ENCODE data around the gene ZBTB3. TPM values are rescaled to one million over a fixed set of nuclear protein-coding genes. Genes with fewer than 3 reads are reported as not detected.

ZBTB3 gene
- total and polyA plus RNA-seq, 2 of the 13 experiments (the other 11 are each of a cell fraction or from before 2014, with no cell fraction given): 3.4 to 5.2 TPM

- ATAC-seq: no peak
- no TSS peak for BruUV-seq (replicated peaks)
- TF ChIP-seq CCAR2 (optimal IDR thresholded peaks at IDR 0.05; ENCODE audit: low read depth, low read length) (no peak), ZNF781 (CRISPR knock-in tag; IDR thresholded peaks at IDR 0.05; ENCODE audit: borderline replicate concordance, not compliant biosample characterization) (no peak), ONECUT2 (CRISPR knock-in tag; IDR thresholded peaks at IDR 0.05) (no peak), MED8 (CRISPR knock-in tag; IDR thresholded peaks at IDR 0.05; ENCODE audit: insufficient replicate concordance) (no peak), SCMH1 (CRISPR knock-in tag; IDR thresholded peaks at IDR 0.05; ENCODE audit: borderline replicate concordance) (no peak), ZNF616 (CRISPR knock-in tag; IDR thresholded peaks at IDR 0.05; ENCODE audit: low read depth) (no peak), RARG (CRISPR knock-in tag; IDR thresholded peaks at IDR 0.05; ENCODE audit: low read depth) (no peak), ZNF883 (CRISPR knock-in tag; IDR thresholded peaks at IDR 0.05; ENCODE audit: not compliant biosample characterization) (peak; percentile 12), FOXO4 (CRISPR knock-in tag; conservative IDR thresholded peaks at IDR 0.05) (no peak), SMAD1 (CRISPR knock-in tag; IDR thresholded peaks at IDR 0.05; ENCODE audit: borderline replicate concordance, low read depth) (no peak), ZFAT (CRISPR knock-in tag; conservative IDR thresholded peaks at IDR 0.05) (no peak), ZBTB7A (CRISPR knock-in tag; IDR thresholded peaks at IDR 0.05) (0 out of 2 replicates have a peak, but pooled peaks have one; percentile 12), ZNF296 (CRISPR knock-in tag; conservative IDR thresholded peaks at IDR 0.05) (0 out of 2 replicates have a peak, but pooled peaks have one; percentile 12), ZNF121 (CRISPR knock-in tag; IDR thresholded peaks at IDR 0.05) (0 out of 2 replicates have a peak, but pooled peaks have one; percentile 2), HOXA7 (CRISPR knock-in tag; IDR thresholded peaks at IDR 0.05) (no peak), TEAD3 (CRISPR knock-in tag; optimal IDR thresholded peaks at IDR 0.05; ENCODE audit: borderline replicate concordance) (no peak), MAZ (IDR thresholded peaks at IDR 0.05; ENCODE audit: borderline replicate concordance, low read depth, low read length) (0 out of 2 replicates have a peak, but pooled peaks have one; percentile 56), MAZ (CRISPR knock-in tag; IDR thresholded peaks at IDR 0.05; ENCODE audit: low read depth) (no peak)
Measured at GRCh38 chr11:62726915-62727164, 27.1 kb downstream of the ZBTB3 start.

More at GRCh38 chr11:62726915-62727164, 27.1 kb downstream of the ZBTB3 start:
- Histone ChIP-seq H3K4me1 (ENCODE audit: insufficient read depth, low read length) (peaks cover 49% of the 10 kb centered on the region), H3K4me3 (replicated peaks in 1 of 3; ENCODE audit: insufficient read depth in 1 of 3, low read depth in 2 of 3, low read length in 3 of 3) (peak overlapping the region; percentile 85 to 94 (median 91)), H3K79me2 (ENCODE audit: insufficient read depth, low read length) (peaks cover 68% of the 10 kb centered on the region), H3K9me3 (ENCODE audit: low read length) (no peaks in the 10 kb centered on the region), H4K20me1 (ENCODE audit: insufficient read depth, low read length) (peaks cover 30% of the 10 kb centered on the region), H3K27me3 (ENCODE audit: control insufficient read depth in 1 of 2, insufficient read depth in 2 of 2, low read length in 2 of 2) (peaks cover 0 to 3% of the 10 kb centered on the region in 2 experiments; a peak in 1 of 5 replicates), H2AFZ (ENCODE audit: low read length) (no peak overlapping the region), H3K4me2 (ENCODE audit: low read depth, low read length) (peak overlapping the region; percentile 85), H3K27ac (ENCODE audit: extremely low read length, insufficient read depth, low read length) (peak overlapping the region; percentile 99), H3K9ac (ENCODE audit: insufficient read depth, low read depth, low read length) (peak overlapping the region; percentile 95), H3K36me3 (replicated peaks in 1 of 2; ENCODE audit: control insufficient read depth in 1 of 2, insufficient read depth in 2 of 2, low read length in 2 of 2) (peaks cover 2 to 29% of the 10 kb centered on the region in 2 experiments)
- POLR2A ChIA-PET: interaction anchor here (0.6 to 5.7 kb wide), 36 partner anchors 11 to 324 kb away, joined by 3 to 129 read pairs (median 10); partner anchors contain the start of genes AHNAK, B3GAT3, BSCL2 and C11orf98
- WGBS (ENCODE audit: low lambda C conversion rate): under 1% methylated on average over 23 of the region's 37 CpGs
- FAIRE-seq (no peak), DNase-seq (ENCODE audit: low spot score) (no peak)
- in situ Hi-C loops (cut with HindIII; ENCODE audit: extremely low pct_ligation_motif_present, low pct_unique_long_range_greater_than_20kb): no loop called here
- CTCF ChIA-PET (ENCODE audit: low intra/inter-chr PET ratio, low total read pairs): no interaction called here
- intact Hi-C loops (cut with micrococcal nuclease; ENCODE audit: unreplicated experiment): loop anchor here (5.0 kb wide), 1 partner anchor 115 kb away; no protein-coding TSS in a partner anchor
